Spinal cord (tissue), 10 donors: ENCODE data around the gene ATP6V0E1. TPM values are rescaled to one million over a fixed set of nuclear protein-coding genes. Genes with fewer than 3 reads are reported as not detected.
"Not testable (repeated sequence)": the region's sequence is repeated elsewhere in the genome, so short reads cannot be mapped to it uniquely, and the experiment has no call there.

ENCODE experiments used
- DNase-seq, 6 donors: peaks; one replicate each; pipeline versions ENCODE4 v3.0.0 to v3.0.0-alpha.2; 2013 to 2015; ENCODE audit warnings: low spot score in 6 of 6, low read depth in 4 of 6
- H3K27ac ChIP-seq: one replicate; pipeline ENCODE4 v1.5.1; 2013; ENCODE audit warnings: low read depth, low read length, control low read depth
- H3K27me3 ChIP-seq: one replicate; pipeline ENCODE4 v1.6.1; 2013; ENCODE audit warnings: low read length; ENCODE audit not compliant: control insufficient read depth, insufficient read depth
- H3K36me3 ChIP-seq: one replicate; pipeline ENCODE4 v1.6.1; 2013; ENCODE audit warnings: low read length; ENCODE audit not compliant: control insufficient read depth, insufficient read depth
- H3K4me1 ChIP-seq: one replicate; pipeline ENCODE4 v1.6.1; 2013; ENCODE audit warnings: low read length; ENCODE audit not compliant: control insufficient read depth, insufficient read depth
- H3K4me3 ChIP-seq: one replicate; pipeline ENCODE4 v1.5.1; 2013; ENCODE audit warnings: low read depth, low read length, control low read depth
- H3K9me3 ChIP-seq: one replicate; pipeline ENCODE4 v1.6.1; 2013; ENCODE audit warnings: low read length; ENCODE audit not compliant: control insufficient read depth, insufficient read depth
- WGBS: methylation state at CpG from one replicate; pipeline ENCODE4 v1.1.5; 2013; ENCODE audit warnings: missing lambda C conversion rate; ENCODE audit not compliant: insufficient coverage; 5-methylcytosine and 5-hydroxymethylcytosine counted together
- polyA plus RNA-seq, 2 donors: library from polyadenylated mRNA; unstranded; fragments of 120-200 nt; gene quantifications; one replicate each; pipeline ENCODE4 v1.2.1, GENCODE V29; 2013; ENCODE audit not compliant: insufficient read length in 2 of 2
- total RNA-seq, 2 donors: library from RNA; depleted of rRNA in 1 of 2; stranded (reverse); fragments of 120-200 nt in 1 of 2; fragments of >200 nt in 1 of 2; gene quantifications; one replicate each; pipeline versions ENCODE4 v1.2.3 to v1.2.4, GENCODE V29; 2013 to 2014
- donor health status: healthy.

Gene ATP6V0E1
- total and polyA plus RNA-seq, 4 donors: 127 to 198 (median 134) TPM

DNA sequence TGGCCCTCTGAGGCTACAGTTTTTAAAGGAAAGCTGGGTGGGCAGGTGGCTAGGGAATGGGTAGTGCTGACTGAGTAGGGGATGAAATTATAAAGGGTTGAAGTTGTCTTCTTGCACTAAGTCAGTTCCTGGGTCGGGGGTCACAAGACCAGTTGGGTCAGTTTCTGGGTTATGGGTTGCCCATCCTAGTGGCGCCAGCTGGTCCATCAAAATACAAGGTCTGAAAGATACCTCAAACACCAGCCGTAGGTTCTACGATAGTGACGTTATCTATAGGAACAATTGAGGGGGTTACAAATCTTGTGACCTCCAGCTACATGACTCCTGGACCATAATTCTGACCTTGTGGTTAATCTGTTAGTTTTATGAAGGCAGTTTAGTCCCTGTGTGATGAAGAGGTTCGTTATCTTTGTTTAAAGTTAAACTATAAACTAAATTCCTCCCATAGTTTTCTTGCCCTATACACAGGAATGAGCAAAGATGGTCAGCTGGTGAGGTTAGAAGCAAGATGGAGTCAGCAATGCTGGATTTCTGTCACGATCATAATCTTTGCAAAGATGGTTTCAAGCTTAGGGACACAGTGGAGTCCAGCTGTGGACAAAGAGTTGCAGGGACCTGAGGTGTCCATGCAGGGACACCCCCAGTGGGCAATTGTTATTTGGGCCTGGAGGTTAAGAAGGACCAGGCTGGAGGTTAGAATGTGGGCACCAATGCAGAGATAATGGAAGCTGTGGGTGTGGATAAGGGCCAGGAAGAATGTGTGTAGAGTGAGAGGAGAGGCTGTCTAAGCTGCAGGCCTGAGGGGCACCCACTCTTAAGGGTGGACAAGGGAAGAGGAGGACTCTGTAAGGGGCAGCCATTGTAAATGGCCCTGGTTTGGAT lies 58.6 kb downstream of the ATP6V0E1 start:
- 97% methylated on average over 2 of the region's 7 CpGs for WGBS
- no peak for DNase-seq
- Histone ChIP-seq H3K36me3 (no peaks in the 10 kb centered on the region), H3K9me3 (no peaks in the 10 kb centered on the region), H3K4me3 (no peak overlapping the region), H3K27me3 (no peaks in the 10 kb centered on the region), H3K27ac (no peak overlapping the region), H3K4me1 (peaks cover 8% of the 10 kb centered on the region)

GRCh38 chr5:173042763-173043107 lies 59.2 kb downstream of the ATP6V0E1 start:
- no peak overlapping the region for H3K27ac ChIP-seq
- no peaks in the 10 kb centered on the region for H3K36me3 ChIP-seq
- H3K4me1 ChIP-seq: peaks cover 8% of the 10 kb centered on the region
- DNase-seq: no peak
- 100% methylated on average over 2 of the region's 3 CpGs for WGBS
- H3K9me3 ChIP-seq: no peaks in the 10 kb centered on the region
- H3K4me3 ChIP-seq: no peak overlapping the region
- H3K27me3 ChIP-seq: no peaks in the 10 kb centered on the region

DNA sequence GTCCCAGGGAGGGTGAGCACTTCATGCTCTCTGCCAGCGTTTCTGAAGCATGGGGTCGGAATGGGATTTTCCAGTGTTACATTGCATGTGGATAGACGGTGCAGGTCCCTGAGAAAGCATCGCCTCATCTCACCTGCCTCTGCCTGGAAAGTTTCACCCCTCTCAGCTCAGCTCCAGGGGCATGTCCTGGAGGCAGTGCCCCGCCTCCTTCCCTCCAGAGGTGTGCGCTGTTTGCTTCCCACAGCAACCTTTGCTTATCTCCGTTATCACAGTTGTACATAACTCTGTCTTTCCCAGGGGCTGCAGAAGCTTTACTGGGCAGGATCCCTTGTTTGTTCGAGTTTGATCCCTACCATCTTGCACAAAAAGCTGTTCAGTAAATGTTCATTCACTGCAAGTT lies 61.9 kb downstream of the ATP6V0E1 start:
- Histone ChIP-seq H3K27me3 (no peaks in the 10 kb centered on the region), H3K9me3 (no peaks in the 10 kb centered on the region), H3K36me3 (no peaks in the 10 kb centered on the region), H3K4me1 (no peaks in the 10 kb centered on the region), H3K4me3 (no peak overlapping the region), H3K27ac (no peak overlapping the region)
- DNase-seq: no peak
- WGBS: 45% methylated on average over 6 of the region's 8 CpGs

- not testable (repeated sequence) for H3K36me3 ChIP-seq, H3K27me3 ChIP-seq, H3K27ac ChIP-seq, DNase-seq, H3K9me3 ChIP-seq, H3K4me1 ChIP-seq, H3K4me3 ChIP-seq
- WGBS: 71% methylated on average over 4 of the region's 12 CpGs
Measured at GRCh38 chr5:173047096-173047837, 63.7 kb downstream of the ATP6V0E1 start.

- Histone ChIP-seq H3K4me3 (no peak overlapping the region), H3K4me1 (no peaks in the 10 kb centered on the region), H3K9me3 (no peaks in the 10 kb centered on the region), H3K27me3 (no peaks in the 10 kb centered on the region), H3K36me3 (no peaks in the 10 kb centered on the region), H3K27ac (no peak overlapping the region)
- no peak for DNase-seq
- 56% methylated on average over 5 of the region's 6 CpGs for whole genome bisulfite sequencing
Measured at GRCh38 chr5:173047838-173048105, 64.2 kb downstream of the ATP6V0E1 start.

DNA sequence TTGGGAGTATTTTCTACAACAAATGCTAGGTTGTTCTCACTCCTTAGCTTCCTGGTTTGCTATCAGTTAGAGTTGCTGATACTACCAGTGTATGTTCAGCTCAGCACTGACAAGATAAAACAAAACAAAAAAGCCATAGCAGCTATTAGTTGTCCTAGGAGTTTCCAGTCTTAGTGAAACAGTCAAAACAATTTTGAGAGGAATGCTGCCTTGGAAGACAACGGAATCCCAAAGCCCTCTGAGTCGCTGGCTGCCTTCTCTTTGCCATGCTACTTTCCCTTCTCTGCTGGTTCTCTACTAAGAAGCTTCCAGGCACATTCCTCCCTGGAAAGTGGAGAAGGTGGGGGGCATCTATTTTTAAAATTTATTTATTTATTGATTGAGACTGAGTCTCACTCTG lies 67.2 kb downstream of the ATP6V0E1 start:
- H3K27me3 ChIP-seq: no peaks in the 10 kb centered on the region
- H3K4me3 ChIP-seq: no peak overlapping the region
- H3K27ac ChIP-seq: no peak overlapping the region
- WGBS: no CpG with 5 or more reads among the region's 2 CpGs
- no peaks in the 10 kb centered on the region for H3K9me3 ChIP-seq
- no peaks in the 10 kb centered on the region for H3K36me3 ChIP-seq
- H3K4me1 ChIP-seq: no peaks in the 10 kb centered on the region
- DNase-seq: no peak

DNA sequence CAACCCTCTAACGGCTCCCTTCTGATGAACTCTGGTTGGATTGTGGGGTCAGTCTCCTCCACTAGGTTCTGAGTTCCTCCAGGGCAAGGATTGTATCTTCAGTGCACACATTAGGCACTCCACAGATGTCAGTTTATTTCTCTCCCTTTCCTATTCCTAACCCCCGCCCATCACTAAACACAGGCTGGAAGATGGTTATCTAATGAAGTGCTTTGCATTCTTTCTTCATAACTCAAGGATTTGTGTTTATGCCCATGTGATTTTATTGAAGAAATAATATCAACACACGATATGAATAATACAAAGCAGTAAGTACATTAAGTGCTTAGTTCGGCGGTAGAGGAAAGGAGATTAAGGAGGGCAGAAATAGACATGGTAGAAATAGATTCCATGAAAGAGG lies 68.2 kb downstream of the ATP6V0E1 start:
- Histone ChIP-seq H3K27me3 (no peaks in the 10 kb centered on the region), H3K36me3 (no peaks in the 10 kb centered on the region), H3K4me1 (no peaks in the 10 kb centered on the region), H3K4me3 (no peak overlapping the region), H3K27ac (no peak overlapping the region), H3K9me3 (no peaks in the 10 kb centered on the region)
- DNase-seq: no peak
- no CpG with 5 or more reads among the region's 5 CpGs for WGBS

GRCh38 chr5:173053041-173053440 lies 69.5 kb downstream of the ATP6V0E1 start:
- H3K36me3 ChIP-seq: no peaks in the 10 kb centered on the region
- no peaks in the 10 kb centered on the region for H3K4me1 ChIP-seq
- no peaks in the 10 kb centered on the region for H3K27me3 ChIP-seq
- no peak overlapping the region for H3K27ac ChIP-seq
- 96% methylated on average over 2 of the region's 3 CpGs for WGBS
- H3K9me3 ChIP-seq: no peaks in the 10 kb centered on the region
- H3K4me3 ChIP-seq: no peak overlapping the region
- no peak for DNase-seq

GRCh38 chr5:173055042-173055721 lies 71.6 kb downstream of the ATP6V0E1 start:
- peaks cover 5% of the 10 kb centered on the region for H3K4me1 ChIP-seq
- H3K27ac ChIP-seq: no peak overlapping the region
- DNase-seq: no peak
- H3K4me3 ChIP-seq: peak overlapping the region; percentile 92
- H3K36me3 ChIP-seq: no peaks in the 10 kb centered on the region
- WGBS: 0% methylated on average over 4 of the region's 10 CpGs
- no peaks in the 10 kb centered on the region for H3K27me3 ChIP-seq
- H3K9me3 ChIP-seq: no peaks in the 10 kb centered on the region

DNA sequence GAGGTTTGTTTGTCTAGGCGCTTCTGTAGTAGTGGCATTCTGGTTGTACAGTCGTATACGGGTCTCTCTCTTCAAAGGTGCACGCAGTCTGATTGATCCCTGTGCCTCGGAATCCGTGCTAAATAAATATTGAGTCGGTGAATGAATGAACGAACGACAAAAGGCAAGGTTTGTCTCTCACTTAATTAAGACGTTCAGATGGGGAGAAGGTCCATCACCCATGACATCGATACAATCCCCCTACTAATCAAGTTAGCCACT lies 72.1 kb downstream of the ATP6V0E1 start:
- Histone ChIP-seq H3K9me3 (no peaks in the 10 kb centered on the region), H3K27me3 (no peaks in the 10 kb centered on the region), H3K36me3 (no peaks in the 10 kb centered on the region), H3K27ac (peak overlapping the region; percentile 98), H3K4me1 (peaks cover 5% of the 10 kb centered on the region), H3K4me3 (peak overlapping the region; percentile 92)
- WGBS: 0% methylated on average over 5 of the region's 11 CpGs
- DNase-seq: no peak
